ENCODE results near the gene MDFIC. TPM values are rescaled to one million over a fixed set of nuclear protein-coding genes. Genes with fewer than 3 reads are reported as not detected.

Gene MDFIC
- total and polyA plus RNA-seq, 2 experiments from 2014 or later: 3.0 to 5.2 TPM

GRCh38 chr7:114917211-114917839, 4.6 kb upstream of the MDFIC start (continued):
- TF ChIP-seq ZNF462 (CRISPR knock-in tag; IDR thresholded peaks at IDR 0.05): no peak
- TF ChIP-seq EZH2phosphoT487 (IDR thresholded peaks at IDR 0.05; ENCODE audit: unreplicated experiment): no peak

- no peak overlapping the region for H2AFZ ChIP-seq
- no peaks in the 10 kb centered on the region for H3K79me2 ChIP-seq (replicated peaks; ENCODE audit: insufficient read depth)
- H3K27me3 ChIP-seq (ENCODE audit: insufficient read depth): peaks cover 23% of the 10 kb centered on the region
- no peaks in the 10 kb centered on the region for H3K9me3 Mint-ChIP-seq
- TF ChIP-seq ETS1 (IDR thresholded peaks at IDR 0.05): no peak
- no peak for TF ChIP-seq NANOG (IDR thresholded peaks at IDR 0.05; ENCODE audit: borderline replicate concordance)
- no peak for TF ChIP-seq EZH2phosphoT487 (IDR thresholded peaks at IDR 0.05; ENCODE audit: unreplicated experiment)
- TF ChIP-seq EZH2 (IDR thresholded peaks at IDR 0.05; ENCODE audit: low read depth, unreplicated experiment): no peak
- no peak for TF ChIP-seq POLR2AphosphoS5 (IDR thresholded peaks at IDR 0.05; ENCODE audit: low read depth)
- TF ChIP-seq CTCF (conservative IDR thresholded peaks at IDR 0.05; ENCODE audit: low read depth in 2 of 2): no peak
- TF ChIP-seq STAT1 (IDR thresholded peaks at IDR 0.05; ENCODE audit: unreplicated experiment): no peak
- no peak for TF ChIP-seq JUNB (IDR thresholded peaks at IDR 0.05; ENCODE audit: unreplicated experiment)
- no peak for TF ChIP-seq ZNF331 (CRISPR knock-in tag; IDR thresholded peaks at IDR 0.05; ENCODE audit: low read depth)
- TF ChIP-seq ZNF114 (CRISPR knock-in tag; IDR thresholded peaks at IDR 0.05): no peak
- TF ChIP-seq REST (IDR thresholded peaks at IDR 0.05; ENCODE audit: unreplicated experiment): no peak
- peaks cover 26% of the 10 kb centered on the region for H3K4me1 Mint-ChIP-seq
- no peaks in the 10 kb centered on the region for H3K36me3 Mint-ChIP-seq (ENCODE audit: low read depth)
- H3K4me2 ChIP-seq: no peak overlapping the region
- no peaks in the 10 kb centered on the region for H3K9me2 ChIP-seq (ENCODE audit: insufficient read depth)
- H4K20me1 ChIP-seq (replicated peaks; ENCODE audit: insufficient read depth): no peaks in the 10 kb centered on the region
- DNase-seq (ENCODE audit: low spot score): no peak
- H3K4me3 Mint-ChIP-seq: no peak overlapping the region
- no peak overlapping the region for H3K27ac Mint-ChIP-seq
- no peaks in the 10 kb centered on the region for H3K36me3 ChIP-seq (ENCODE audit: insufficient read depth)
- H3K4me3 ChIP-seq: no peak overlapping the region
- no peak for ATAC-seq
- peaks cover 2% of the 10 kb centered on the region for H3K27me3 Mint-ChIP-seq (ENCODE audit: insufficient read depth, low read depth, poor library complexity)
- no peaks in the 10 kb centered on the region for H3F3A ChIP-seq (replicated peaks; ENCODE audit: low read depth)
- H3K4me1 ChIP-seq (ENCODE audit: insufficient read depth): 0 out of 2 replicates have a peak, but pooled peaks cover 7% of the 10 kb centered on the region
- no peak overlapping the region for H3K27ac ChIP-seq (ENCODE audit: low read depth)
Observed at GRCh38 chr7:114919587-114919986, 2.3 kb upstream of the MDFIC start.
